Neuron (in vitro differentiated cells): ENCODE data around the gene MAD1L1.

Experiments used
- H2AFZ ChIP-seq: one replicate; pipeline ENCODE4 v1.6.1; 2013; ENCODE audit warnings: low read depth, mild to moderate bottlenecking, inconsistent platforms, low read length, moderate library complexity
- H3K27me3 ChIP-seq: one replicate; pipeline ENCODE4 v1.6.1; 2013; ENCODE audit warnings: low read length; ENCODE audit not compliant: insufficient read depth
- H3K36me3 ChIP-seq: one replicate; pipeline ENCODE4 v1.6.1; 2013; ENCODE audit warnings: low read length; ENCODE audit not compliant: insufficient read depth
- H3K4me1 ChIP-seq: one replicate; pipeline ENCODE4 v1.6.1; 2013; ENCODE audit warnings: low read length; ENCODE audit not compliant: insufficient read depth
- H3K4me3 ChIP-seq: 2 replicates; pipeline ENCODE4 v1.5.1; 2013; ENCODE audit warnings: mild to moderate bottlenecking, low read length, moderate library complexity
- H3K9me3 ChIP-seq: one replicate; pipeline ENCODE4 v1.6.1; 2013; ENCODE audit warnings: low read length

MAD1L1 gene

DNA sequence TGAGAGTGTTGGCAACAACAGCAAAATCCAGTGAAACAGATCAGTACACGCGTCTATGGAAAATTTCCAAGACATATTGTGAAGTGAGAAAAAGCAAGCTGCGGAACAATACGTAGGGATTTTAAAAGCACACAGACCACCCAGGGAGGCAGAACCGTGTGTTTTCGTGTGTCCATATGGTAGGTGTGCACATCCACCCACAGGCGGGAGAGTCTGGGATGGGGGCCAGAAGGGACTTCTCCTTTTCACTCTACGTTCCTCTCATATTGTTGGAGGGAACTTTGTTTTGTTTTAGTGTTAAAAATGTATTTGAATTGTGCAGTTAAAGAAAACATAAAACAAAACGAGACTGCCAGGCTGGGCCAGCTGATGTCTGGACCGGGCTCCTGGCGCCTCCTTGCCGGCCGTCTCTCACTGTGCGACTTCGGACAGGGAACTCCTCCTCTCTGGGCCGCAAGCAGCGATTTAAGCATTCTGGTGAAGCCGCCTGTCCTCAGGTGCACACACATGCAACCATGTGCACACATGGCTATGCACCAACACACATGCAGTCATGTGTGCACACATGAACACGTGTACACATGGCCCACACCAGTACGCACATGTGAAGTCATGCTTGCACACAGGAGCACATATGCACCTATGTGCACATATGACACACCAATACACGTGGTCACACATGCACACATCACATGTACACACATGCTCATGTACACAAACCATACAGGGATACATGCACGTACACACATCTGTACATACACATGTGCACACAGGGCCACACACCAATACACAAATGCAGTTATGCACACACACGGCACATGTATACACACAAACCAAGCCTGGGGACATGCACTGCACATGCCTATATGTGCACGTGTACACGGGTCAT, 421.5 kb downstream of the MAD1L1 start:
- Histone ChIP-seq H3K36me3 (no peaks in the 10 kb centered on the region), H3K4me3 (no peak overlapping the region), H3K9me3 (no peaks in the 10 kb centered on the region)

DNA sequence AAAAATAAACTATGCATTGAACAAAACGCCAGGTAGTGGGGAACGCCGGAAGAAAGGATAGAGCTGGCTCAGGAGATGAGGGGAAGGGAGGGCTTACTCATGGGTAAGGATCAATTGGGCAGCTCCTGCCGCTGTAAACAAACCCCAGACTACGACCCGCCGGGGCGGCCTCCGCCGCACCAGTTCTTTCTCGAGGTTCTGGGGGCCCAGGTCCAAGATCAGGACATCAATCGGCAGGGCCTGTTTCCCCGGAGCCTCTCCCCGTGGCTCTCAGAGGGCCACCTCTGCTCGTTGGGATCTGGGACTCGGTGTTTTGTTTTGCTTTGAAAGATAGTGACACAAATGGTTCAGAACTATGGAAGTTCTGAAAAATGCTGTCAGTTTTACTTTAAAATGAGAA, 422.2 kb downstream of the MAD1L1 start:
- no peaks in the 10 kb centered on the region for H3K9me3 ChIP-seq
- no peak overlapping the region for H3K4me3 ChIP-seq
- no peak overlapping the region for H2AFZ ChIP-seq
- no peaks in the 10 kb centered on the region for H3K36me3 ChIP-seq
- no peaks in the 10 kb centered on the region for H3K27me3 ChIP-seq
- no peaks in the 10 kb centered on the region for H3K4me1 ChIP-seq

More for the DNA sequence above, 421.5 kb downstream of the MAD1L1 start:
- H3K27me3 ChIP-seq = no peaks in the 10 kb centered on the region
- H2AFZ ChIP-seq = no peak overlapping the region
- H3K4me1 ChIP-seq = no peaks in the 10 kb centered on the region

DNA sequence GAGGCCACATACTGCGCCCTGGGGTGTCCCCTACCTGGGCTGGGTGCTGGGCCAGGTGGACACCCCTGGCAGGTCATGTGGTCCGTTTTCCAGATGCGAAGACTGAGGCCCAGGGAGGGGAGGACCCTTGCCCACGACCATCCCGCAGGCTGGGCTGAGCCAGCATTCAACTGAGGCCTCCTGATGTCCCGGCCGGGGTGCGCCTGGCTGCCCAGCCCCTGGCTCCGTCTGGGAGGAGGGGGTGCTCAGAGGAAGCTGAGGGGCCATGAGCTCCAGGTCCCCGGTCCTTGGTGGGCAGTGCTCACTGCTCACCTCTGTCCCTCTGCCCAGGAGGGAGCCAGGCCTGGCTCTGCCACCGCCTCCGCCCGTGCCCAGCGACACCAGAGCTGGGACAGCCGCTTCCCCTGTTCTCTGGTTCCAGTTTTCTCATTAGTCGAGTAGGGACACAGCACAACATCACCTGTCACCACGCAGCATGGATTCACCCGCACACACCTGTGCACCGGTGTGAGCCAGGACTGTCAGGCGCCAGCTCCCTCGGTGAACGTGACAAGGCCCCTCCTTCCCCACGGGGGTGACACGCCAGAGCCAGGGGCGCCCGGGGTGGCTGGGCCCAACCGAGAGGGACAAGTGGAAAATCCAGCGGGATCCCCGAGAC, 423.0 kb downstream of the MAD1L1 start:
- H3K27me3 ChIP-seq = no peaks in the 10 kb centered on the region
- H3K36me3 ChIP-seq = no peaks in the 10 kb centered on the region
- no peaks in the 10 kb centered on the region for H3K4me1 ChIP-seq
- H3K9me3 ChIP-seq = no peaks in the 10 kb centered on the region
- H2AFZ ChIP-seq = no peak overlapping the region
- H3K4me3 ChIP-seq = no peak overlapping the region

DNA sequence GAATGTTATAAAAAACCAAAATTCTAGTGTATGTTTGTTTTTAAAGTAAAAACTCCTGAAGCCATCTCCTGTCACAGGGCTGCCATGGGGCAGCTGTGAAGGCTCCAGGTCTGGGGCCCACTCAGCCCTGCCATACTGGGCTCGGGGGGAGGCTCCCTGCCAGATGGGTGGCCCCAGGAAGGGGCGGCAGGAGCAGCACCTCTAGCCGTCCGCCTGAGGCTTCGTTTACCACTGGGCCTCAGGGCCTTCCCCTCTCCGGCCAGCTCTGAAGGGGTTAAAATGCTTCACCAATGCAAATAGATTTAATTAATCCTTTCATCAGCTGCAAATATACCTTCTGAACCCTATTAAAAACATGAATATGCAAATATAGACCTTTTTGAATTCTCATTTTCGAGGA, 423.7 kb downstream of the MAD1L1 start:
- Histone ChIP-seq H3K4me1 (peaks cover under 1% of the 10 kb centered on the region), H3K36me3 (no peaks in the 10 kb centered on the region), H3K4me3 (no peak overlapping the region), H3K27me3 (no peaks in the 10 kb centered on the region), H3K9me3 (no peaks in the 10 kb centered on the region), H2AFZ (no peak overlapping the region)

DNA sequence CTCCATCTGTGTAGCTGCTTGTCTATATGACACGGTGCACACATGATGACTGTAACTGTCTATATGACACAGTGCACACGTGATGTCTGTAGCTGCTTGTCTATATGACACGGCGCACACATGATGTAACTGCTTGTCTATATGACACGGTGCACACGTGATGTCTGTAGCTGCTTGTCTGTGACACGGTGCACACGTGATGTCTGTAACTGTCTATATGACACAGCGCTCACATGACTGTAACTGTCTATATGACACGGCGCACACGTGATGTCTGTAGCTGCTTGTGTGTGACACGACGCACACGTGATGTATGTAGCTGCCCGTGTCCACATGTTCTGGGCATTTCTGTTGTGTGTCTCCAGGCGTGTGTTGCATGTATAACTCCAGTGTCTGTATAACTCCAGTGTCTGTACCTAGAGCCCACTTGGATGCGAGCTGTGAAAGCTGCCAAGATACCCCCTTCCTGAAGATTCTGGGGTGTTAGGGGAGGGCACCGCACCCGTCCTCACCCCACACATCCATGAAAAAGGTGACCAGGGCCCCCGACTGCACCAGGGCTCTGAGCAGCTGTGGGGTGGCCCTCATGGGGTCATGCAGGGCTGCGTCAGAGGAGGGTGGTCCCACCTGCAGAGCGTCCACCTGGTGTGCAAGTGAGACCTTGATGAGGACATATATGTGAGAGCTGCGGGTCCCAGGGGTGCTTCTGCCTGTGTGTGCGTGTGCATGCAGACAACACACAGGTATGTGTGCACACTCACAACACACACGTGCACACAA, 424.7 kb downstream of the MAD1L1 start:
- Histone ChIP-seq H2AFZ (no peak overlapping the region), H3K9me3 (no peaks in the 10 kb centered on the region), H3K36me3 (no peaks in the 10 kb centered on the region), H3K4me1 (peaks cover 3% of the 10 kb centered on the region), H3K27me3 (no peaks in the 10 kb centered on the region), H3K4me3 (no peak overlapping the region)

DNA sequence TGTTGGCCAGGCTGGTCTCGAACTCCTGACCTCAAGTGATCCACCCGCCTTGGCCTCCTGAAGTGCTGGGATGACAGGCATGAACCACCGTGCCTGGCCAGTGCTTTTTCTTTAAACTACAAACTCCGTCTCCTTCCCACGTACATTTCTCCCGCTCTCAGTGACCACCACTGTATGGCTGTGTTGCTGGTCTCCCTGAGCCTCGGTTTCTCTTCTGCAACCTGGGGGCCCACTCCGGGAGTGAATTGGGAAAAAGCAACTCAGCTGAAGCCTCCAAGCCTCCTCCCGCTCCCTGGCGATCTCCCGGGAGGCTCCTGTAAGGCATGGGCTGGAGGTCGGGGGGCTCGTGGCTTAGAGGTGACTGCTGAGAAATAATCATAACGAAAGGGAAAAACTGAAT, 426.4 kb downstream of the MAD1L1 start:
- no peaks in the 10 kb centered on the region for H3K27me3 ChIP-seq
- no peak overlapping the region for H2AFZ ChIP-seq
- H3K4me3 ChIP-seq = no peak overlapping the region
- no peaks in the 10 kb centered on the region for H3K36me3 ChIP-seq
- peaks cover 2% of the 10 kb centered on the region for H3K9me3 ChIP-seq
- peaks cover 3% of the 10 kb centered on the region for H3K4me1 ChIP-seq

DNA sequence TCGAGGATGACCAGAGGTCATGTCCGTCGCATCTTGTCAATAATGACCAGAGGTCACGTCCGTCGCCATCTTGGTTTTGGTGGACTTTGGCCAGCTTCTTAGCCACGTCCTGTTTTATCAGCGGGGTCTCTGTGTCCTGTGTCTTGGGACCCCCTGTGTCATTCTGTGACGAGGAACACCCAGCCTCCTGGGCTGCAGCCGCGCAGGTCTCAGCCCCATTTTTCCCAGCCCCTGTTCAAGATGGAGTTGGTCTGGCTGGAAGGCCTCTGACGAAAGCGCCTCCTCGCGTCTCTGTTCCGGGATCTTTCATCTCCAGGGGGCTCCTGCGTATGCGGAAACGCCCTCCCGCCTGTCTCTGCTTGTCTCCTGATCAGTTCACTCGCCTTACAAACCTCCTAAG, 428.4 kb downstream of the MAD1L1 start:
- H3K9me3 ChIP-seq = peaks cover 2% of the 10 kb centered on the region
- H2AFZ ChIP-seq = no peak overlapping the region
- H3K36me3 ChIP-seq = no peaks in the 10 kb centered on the region
- H3K4me1 ChIP-seq = peaks cover 3% of the 10 kb centered on the region
- H3K4me3 ChIP-seq = no peak overlapping the region
- no peaks in the 10 kb centered on the region for H3K27me3 ChIP-seq

DNA sequence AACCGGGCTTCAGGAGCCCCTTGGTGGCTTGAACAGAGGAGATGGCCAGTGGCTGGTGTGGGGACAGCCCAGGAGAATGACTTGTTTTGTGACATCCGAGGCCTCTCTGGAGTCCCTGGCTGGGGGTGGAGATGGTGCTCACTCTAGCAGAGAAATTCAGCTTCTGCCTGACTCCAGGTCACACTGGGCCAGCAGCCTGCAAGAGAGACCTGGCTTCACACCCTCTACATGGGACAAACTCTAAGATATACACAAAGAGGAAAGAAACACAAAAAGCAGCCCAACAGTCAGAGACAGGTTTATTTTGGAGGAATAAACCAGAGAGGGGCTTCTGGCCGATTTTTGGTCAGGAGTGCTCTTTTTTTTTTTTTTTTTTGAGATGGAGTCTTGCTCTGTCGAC, 429.8 kb downstream of the MAD1L1 start:
- Histone ChIP-seq H3K4me3 (no peak overlapping the region), H3K36me3 (no peaks in the 10 kb centered on the region)

DNA sequence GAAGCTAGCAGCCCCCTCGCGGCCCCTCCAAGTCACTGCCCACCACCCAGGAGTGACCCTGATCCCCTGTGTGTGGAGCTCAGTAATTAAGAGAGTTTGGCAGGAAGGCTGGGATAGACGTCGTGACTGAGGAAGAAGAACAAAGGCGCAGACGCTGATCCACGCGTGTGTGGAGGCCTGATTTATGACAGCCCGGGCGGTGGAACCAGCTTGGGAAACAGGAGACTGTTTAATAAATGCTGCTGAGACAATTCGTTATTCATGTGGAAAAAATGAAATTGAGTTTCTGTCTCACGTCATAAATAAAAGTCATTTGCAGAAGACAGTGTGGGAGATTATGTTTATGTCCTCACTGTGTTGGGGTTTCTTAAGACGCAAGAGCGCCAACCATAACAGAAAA, 431.8 kb downstream of the MAD1L1 start:
- Histone ChIP-seq H3K4me1 (peaks cover 3% of the 10 kb centered on the region), H3K36me3 (no peaks in the 10 kb centered on the region), H3K27me3 (no peaks in the 10 kb centered on the region), H3K9me3 (peaks cover 2% of the 10 kb centered on the region), H2AFZ (no peak overlapping the region), H3K4me3 (no peak overlapping the region)

More for the DNA sequence above, 429.8 kb downstream of the MAD1L1 start:
- Histone ChIP-seq H3K4me1 (peaks cover 3% of the 10 kb centered on the region), H3K27me3 (no peaks in the 10 kb centered on the region), H3K9me3 (peaks cover 2% of the 10 kb centered on the region), H2AFZ (no peak overlapping the region)

DNA sequence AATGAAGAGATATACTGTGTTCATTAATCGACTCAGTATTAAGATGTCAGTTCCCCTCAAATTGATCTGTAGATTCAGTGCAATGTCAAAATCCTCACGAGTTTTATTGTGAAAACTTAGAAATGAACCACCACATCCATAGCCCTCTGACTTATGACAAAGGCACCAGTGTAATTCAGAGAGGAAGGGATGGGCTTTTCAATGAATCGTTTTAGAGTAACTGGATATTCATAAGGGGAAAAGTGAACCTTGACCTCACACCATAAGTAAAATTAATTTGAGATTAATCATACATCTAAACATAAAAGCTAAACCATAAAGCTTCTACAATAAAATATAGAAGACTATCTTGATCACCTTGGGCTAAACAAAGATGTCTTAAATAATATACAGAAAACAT, 434.6 kb downstream of the MAD1L1 start:
- H3K4me3 ChIP-seq = no peak overlapping the region
- H2AFZ ChIP-seq = no peak overlapping the region
- H3K9me3 ChIP-seq = peaks cover 2% of the 10 kb centered on the region
- no peaks in the 10 kb centered on the region for H3K27me3 ChIP-seq
- H3K36me3 ChIP-seq = no peaks in the 10 kb centered on the region
- H3K4me1 ChIP-seq = no peaks in the 10 kb centered on the region

DNA sequence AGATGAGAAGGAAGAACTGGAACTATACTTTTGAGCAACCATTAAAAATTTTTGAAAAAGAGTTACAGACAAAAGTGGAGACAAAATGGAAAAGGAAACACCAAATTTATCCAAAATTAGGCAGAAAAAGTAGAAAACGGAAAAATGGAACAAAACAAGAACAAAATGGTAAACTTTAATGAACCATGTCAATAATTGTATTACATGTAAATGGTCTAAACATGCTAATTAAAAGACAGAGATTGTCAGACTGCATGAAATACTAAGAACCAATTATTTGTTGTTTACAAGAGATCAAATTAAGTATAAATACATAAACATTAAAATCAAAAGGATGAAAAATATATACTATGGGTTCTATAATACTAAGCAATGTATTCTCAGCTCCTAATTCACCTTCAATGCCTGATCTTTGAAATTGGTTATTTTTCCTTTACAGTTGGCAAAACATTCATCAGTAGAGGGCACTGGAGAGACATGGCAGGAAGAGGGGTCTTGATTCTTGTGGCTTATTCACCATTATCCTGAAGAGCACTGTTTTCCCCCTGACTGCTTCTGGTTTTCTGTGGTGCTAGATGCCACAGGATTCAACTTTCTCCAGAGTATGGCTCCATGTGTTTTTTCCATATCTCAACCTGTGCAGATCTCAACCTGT, 437.7 kb downstream of the MAD1L1 start:
- H3K27me3 ChIP-seq = no peaks in the 10 kb centered on the region
- no peak overlapping the region for H3K4me3 ChIP-seq
- H3K9me3 ChIP-seq = peaks cover 2% of the 10 kb centered on the region
- H2AFZ ChIP-seq = no peak overlapping the region
- no peaks in the 10 kb centered on the region for H3K4me1 ChIP-seq
- no peaks in the 10 kb centered on the region for H3K36me3 ChIP-seq

DNA sequence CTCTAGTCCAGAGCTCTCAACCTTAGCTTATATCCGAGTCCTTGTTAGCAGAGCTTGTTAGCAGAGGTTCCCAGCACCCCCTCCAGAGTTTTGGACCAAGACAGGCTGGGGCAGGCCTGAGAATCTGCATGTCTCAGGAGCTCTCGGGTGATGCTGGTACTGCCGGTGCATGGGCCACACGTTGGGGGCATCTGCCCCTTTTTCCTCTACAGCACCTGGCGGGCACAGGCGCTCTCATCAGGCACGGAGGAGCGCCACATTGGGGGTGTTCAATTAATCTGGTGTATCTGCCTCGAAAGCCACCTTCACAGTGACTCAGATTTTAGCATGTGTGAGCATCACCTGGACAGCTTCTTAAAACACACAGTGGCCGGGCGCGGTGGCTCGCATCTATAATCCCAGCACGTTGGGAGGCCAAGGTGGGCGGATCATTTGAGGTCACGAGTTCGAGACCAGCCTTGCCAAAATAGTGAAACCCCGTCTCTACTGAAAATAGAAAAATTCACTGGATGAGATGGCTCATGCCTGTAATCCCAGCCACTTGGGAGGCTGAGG, 445.0 kb downstream of the MAD1L1 start:
- Histone ChIP-seq H3K27me3 (no peaks in the 10 kb centered on the region), H2AFZ (no peak overlapping the region), H3K9me3 (peaks cover 2% of the 10 kb centered on the region)

More for the DNA sequence above, 445.0 kb downstream of the MAD1L1 start:
- H3K4me1 ChIP-seq = peaks cover 5% of the 10 kb centered on the region
- no peaks in the 10 kb centered on the region for H3K36me3 ChIP-seq
- no peak overlapping the region for H3K4me3 ChIP-seq
